ENCODE data around the gene GABARAP. TPM values are rescaled to one million over a fixed set of nuclear protein-coding genes. Genes with fewer than 3 reads are reported as not detected.

GABARAP gene
- total and polyA plus RNA-seq, 2 of the 4 experiments (the other 2 are of a cell fraction) = 77.8 to 780 TPM

DNA sequence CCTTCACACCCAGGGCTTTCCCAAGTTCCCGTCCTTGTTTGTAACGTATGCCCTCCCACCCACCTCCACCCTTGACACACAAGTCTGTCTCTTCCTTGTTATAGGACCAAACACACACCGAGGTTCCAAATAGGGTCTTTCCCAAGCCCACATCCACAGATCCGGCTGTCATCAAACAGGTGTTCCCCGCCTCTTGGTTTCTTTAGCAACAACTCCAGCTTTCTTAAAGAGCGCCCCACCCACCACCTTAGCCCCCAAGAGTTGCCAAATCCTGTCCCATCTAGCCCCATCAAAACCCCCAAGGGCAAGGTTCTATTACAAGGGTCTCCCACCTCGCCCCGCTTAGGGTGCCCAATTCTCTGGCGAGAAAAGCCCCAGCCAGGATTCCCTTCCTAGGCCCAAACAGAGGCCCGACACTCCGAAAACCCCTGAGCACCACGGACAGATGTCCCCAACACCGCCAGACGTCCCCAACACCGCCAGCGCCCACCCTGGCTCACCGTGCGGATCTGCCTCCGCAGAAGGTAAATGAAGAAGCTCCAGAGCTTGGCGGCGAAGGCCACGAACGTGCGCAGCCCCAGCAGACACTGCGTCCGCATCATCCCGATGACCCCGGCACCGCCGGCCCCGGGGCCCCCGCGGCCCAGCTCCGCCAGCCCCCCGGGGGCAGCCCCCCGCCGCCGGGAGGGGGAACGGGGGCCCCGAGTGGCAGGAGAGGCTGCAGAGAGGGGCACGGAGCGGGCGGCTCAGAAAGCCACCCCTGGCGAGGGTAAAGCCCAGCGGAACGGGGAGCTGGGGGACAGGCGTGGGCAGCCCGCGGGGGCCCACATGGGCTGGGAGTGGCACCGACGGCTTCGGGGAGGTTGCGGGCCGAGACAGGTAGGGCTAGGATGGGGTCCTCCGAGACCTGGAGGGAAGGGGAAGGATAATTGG is 8.7 kb upstream of the GABARAP start:
- peak overlapping the region; percentile 91 for H4K5ac ChIP-seq (ENCODE audit: low read depth, low read length)
- H4K20me1 ChIP-seq (ENCODE audit: insufficient read depth, low read length) = peaks cover 9% of the 10 kb centered on the region; the same call in 1 of the 2 replicates
- H2BK5ac ChIP-seq (ENCODE audit: low read depth, low read length, poor library complexity, severe bottlenecking) = peak overlapping the region; percentile 87
- BruUV-seq (replicated peaks) = no TSS peak
- H3K27ac ChIP-seq (ENCODE audit: insufficient read depth, low read length) = peak overlapping the region; percentile 93
- ATAC-seq (ENCODE audit: low read depth) (peak; percentile 1; the same call in 1 of the 2 replicates), DNase-seq (no peak)
- intact Hi-C loops (cut with micrococcal nuclease) = no loop called here
- TF ChIP-seq MAFK (IDR thresholded peaks at IDR 0.05; ENCODE audit: low read depth, low read length) = no peak
- peak; percentile 54; the same call in 1 of the 2 replicates for TF ChIP-seq MXI1 (IDR thresholded peaks at IDR 0.05; ENCODE audit: borderline replicate concordance, low read depth, low read length)
- TF ChIP-seq FOS (IDR thresholded peaks at IDR 0.05; ENCODE audit: low read depth, low read length) = no peak
- H3K9me3 ChIP-seq (ENCODE audit: control insufficient read depth, insufficient read depth, low read length) = no peaks in the 10 kb centered on the region
- H2AK9ac ChIP-seq (replicated peaks; ENCODE audit: low read depth, low read length, poor library complexity) = peak overlapping the region; percentile 99
- peak overlapping the region; percentile 60 for H2BK120ac ChIP-seq (ENCODE audit: low read depth, low read length)
- H3K4me1 ChIP-seq (ENCODE audit: control insufficient read depth, insufficient read depth, low read length) = peaks cover 8% of the 10 kb centered on the region
- H2AFZ ChIP-seq (replicated peaks; ENCODE audit: low read length, poor library complexity) = peak overlapping the region; percentile 71
- H3K27me3 ChIP-seq (ENCODE audit: control insufficient read depth, insufficient read depth, low read length) = no peaks in the 10 kb centered on the region
- in situ Hi-C loops (cut with MboI; ENCODE audit: low sequenced_read_pairs) = no loop called here
- peaks cover 10% of the 10 kb centered on the region for H3K9me1 ChIP-seq (ENCODE audit: insufficient read depth, low read length)
- peak overlapping the region; percentile 91 for H3K14ac ChIP-seq (replicated peaks; ENCODE audit: low read depth, low read length)
- POLR2A ChIA-PET (ENCODE audit: unreplicated experiment) = interaction anchor here (0.6 kb wide), 1 partner anchor 9 kb away, joined by 4 read pairs; the partner anchor contains the start of gene GABARAP
- dilution Hi-C loops (cut with HindIII; ENCODE audit: low sequenced_read_pairs, unreplicated experiment) = no loop called here
- WGBS, 2 experiments (ENCODE audit: extremely low coverage in 2 of 2, insufficient read length in 1 of 2) = 2% methylated on average over 12 of the region's 55 CpGs; no CpG with 5 or more reads in 1 of the 2 experiments
- no peak overlapping the region for H2BK15ac ChIP-seq (ENCODE audit: low read depth, low read length)
- H3K4me3 ChIP-seq (ENCODE audit: insufficient read depth, low read depth, low read length) = peak overlapping the region; percentile 62
- peak overlapping the region; percentile 37; the same call in 1 of the 2 replicates for H3K18ac ChIP-seq (ENCODE audit: low read depth, low read length)
- peak overlapping the region; percentile 96 for H3K4ac ChIP-seq (ENCODE audit: low read depth, low read length)
- H2AK5ac ChIP-seq (ENCODE audit: low read depth, low read length) = peak overlapping the region; percentile 95
- peak overlapping the region; percentile 88 for H3K9ac ChIP-seq (ENCODE audit: low read depth, low read length)
- H3K36me3 ChIP-seq (ENCODE audit: control insufficient read depth, insufficient read depth, low read length) = peaks cover 15% of the 10 kb centered on the region
- H3K23ac ChIP-seq (ENCODE audit: low read depth, low read length) = peak overlapping the region; percentile 93
- peak overlapping the region; percentile 93 for H4K91ac ChIP-seq (ENCODE audit: insufficient read depth, low read depth, low read length)
- peaks cover 7 to 51% of the 10 kb centered on the region in 2 experiments; a peak in 3 of 4 replicates for H3K79me1 ChIP-seq (ENCODE audit: low read depth in 1 of 2, low read length in 2 of 2)
- CTCF ChIA-PET = no interaction called here
- peak overlapping the region; percentile 89 to 94; a peak in 3 of 4 replicates for H4K8ac ChIP-seq (ENCODE audit: low read depth in 2 of 2, low read length in 2 of 2)
- peak overlapping the region; percentile 99 for H3K4me2 ChIP-seq (ENCODE audit: low read depth, low read length)
- H3K56ac ChIP-seq (ENCODE audit: extremely low read depth, insufficient read depth, low read length) = peak overlapping the region; percentile 50
- no peak overlapping the region for H2BK20ac ChIP-seq (ENCODE audit: low read depth, low read length)

Data from IMR-90 (cell line).